ENCODE data around the gene ADD1. TPM values are rescaled to one million over a fixed set of nuclear protein-coding genes. Genes with fewer than 3 reads are reported as not detected.

ADD1 gene
- total RNA-seq, 1 donor from 2014 or later = 276 TPM

DNA sequence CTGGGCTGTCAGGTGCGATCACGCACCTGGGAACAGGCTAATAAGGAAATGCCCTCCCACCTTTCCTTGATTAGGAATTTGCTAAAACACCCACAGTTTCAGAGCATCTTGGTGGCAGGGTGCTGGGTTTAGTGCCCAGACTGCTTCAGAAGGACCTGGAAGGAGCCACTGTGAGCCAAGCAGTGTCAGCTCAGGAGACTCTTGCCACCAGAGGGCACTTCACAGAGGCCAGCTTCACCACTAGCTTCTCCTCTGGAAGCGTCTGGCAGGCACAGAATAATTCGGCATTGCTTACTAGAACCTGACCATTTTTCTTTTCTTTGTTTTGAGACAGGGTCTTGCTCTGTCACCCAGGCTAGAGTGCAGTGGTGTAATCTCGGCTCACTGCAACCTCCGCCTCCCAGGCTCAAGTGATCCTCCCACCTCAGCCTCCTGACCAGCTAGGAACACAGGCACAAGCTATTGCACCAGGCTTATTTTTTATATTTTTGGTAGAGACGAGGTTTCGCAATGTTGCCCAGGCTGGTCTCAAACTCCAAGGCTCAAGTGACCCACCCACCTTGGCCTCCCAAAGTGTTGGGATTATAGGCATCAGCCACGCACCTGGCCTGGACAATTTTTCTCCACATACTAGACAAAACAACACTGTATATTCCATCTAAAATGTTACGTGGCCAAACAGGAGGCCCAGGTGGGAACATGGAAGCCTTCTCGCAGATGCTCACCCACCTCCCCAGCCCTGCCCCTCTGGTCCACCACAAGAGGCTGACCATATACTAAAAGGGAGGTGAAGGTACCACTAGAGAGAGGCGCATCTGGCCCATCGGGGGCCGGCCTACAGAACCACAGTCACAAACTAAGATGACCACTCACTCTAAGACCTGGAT is 105.5 kb downstream of the ADD1 start:
- Mint-ChIP-seq H3K27me3 (ENCODE audit: unreplicated experiment) (peaks cover 7% of the 10 kb centered on the region), H3K9me3 (ENCODE audit: unreplicated experiment) (peaks cover 4% of the 10 kb centered on the region), H3K27ac (ENCODE audit: unreplicated experiment) (no peak overlapping the region), H3K4me1 (ENCODE audit: low read depth, unreplicated experiment) (no peaks in the 10 kb centered on the region), H3K36me3 (ENCODE audit: unreplicated experiment) (peaks cover 3% of the 10 kb centered on the region), H3K4me3 (ENCODE audit: unreplicated experiment) (no peak overlapping the region)
- TF ChIP-seq, protein P1, sequence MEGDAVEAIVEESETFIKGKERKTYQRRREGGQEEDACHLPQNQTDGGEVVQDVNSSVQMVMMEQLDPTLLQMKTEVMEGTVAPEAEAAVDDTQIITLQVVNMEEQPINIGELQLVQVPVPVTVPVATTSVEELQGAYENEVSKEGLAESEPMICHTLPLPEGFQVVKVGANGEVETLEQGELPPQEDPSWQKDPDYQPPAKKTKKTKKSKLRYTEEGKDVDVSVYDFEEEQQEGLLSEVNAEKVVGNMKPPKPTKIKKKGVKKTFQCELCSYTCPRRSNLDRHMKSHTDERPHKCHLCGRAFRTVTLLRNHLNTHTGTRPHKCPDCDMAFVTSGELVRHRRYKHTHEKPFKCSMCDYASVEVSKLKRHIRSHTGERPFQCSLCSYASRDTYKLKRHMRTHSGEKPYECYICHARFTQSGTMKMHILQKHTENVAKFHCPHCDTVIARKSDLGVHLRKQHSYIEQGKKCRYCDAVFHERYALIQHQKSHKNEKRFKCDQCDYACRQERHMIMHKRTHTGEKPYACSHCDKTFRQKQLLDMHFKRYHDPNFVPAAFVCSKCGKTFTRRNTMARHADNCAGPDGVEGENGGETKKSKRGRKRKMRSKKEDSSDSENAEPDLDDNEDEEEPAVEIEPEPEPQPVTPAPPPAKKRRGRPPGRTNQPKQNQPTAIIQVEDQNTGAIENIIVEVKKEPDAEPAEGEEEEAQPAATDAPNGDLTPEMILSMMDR (IDR thresholded peaks at IDR 0.05; ENCODE audit: partially characterized antibody, unreplicated experiment) = no peak
- DNase-seq = no peak

DNA sequence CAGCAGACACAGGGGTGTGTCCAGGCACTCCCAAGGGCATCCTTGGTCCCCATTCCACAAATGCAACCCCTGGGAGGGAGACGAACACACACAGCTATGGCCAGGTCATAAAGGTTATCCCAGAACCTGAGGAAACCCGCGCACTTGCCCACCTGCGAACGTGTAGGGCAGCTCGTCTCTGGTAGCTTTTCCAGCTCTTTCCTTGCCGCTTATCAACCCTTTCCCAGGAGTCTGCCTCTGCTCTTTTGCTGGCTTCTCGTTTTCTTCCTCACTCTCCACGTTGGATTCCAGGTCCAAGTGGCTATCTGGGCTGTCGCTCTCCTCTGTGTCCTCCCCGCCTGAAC is 106.1 kb downstream of the ADD1 start:
- H3K4me1 Mint-ChIP-seq (ENCODE audit: low read depth, unreplicated experiment) = no peaks in the 10 kb centered on the region
- DNase-seq = no peak
- no peak overlapping the region for H3K4me3 Mint-ChIP-seq (ENCODE audit: unreplicated experiment)
- H3K9me3 Mint-ChIP-seq (ENCODE audit: unreplicated experiment) = peaks cover 4% of the 10 kb centered on the region
- H3K36me3 Mint-ChIP-seq (ENCODE audit: unreplicated experiment) = peaks cover 3% of the 10 kb centered on the region
- H3K27me3 Mint-ChIP-seq (ENCODE audit: unreplicated experiment) = peaks cover 7% of the 10 kb centered on the region
- no peak overlapping the region for H3K27ac Mint-ChIP-seq (ENCODE audit: unreplicated experiment)
- TF ChIP-seq, protein P1 (IDR thresholded peaks at IDR 0.05; ENCODE audit: partially characterized antibody, unreplicated experiment) = no peak

DNA sequence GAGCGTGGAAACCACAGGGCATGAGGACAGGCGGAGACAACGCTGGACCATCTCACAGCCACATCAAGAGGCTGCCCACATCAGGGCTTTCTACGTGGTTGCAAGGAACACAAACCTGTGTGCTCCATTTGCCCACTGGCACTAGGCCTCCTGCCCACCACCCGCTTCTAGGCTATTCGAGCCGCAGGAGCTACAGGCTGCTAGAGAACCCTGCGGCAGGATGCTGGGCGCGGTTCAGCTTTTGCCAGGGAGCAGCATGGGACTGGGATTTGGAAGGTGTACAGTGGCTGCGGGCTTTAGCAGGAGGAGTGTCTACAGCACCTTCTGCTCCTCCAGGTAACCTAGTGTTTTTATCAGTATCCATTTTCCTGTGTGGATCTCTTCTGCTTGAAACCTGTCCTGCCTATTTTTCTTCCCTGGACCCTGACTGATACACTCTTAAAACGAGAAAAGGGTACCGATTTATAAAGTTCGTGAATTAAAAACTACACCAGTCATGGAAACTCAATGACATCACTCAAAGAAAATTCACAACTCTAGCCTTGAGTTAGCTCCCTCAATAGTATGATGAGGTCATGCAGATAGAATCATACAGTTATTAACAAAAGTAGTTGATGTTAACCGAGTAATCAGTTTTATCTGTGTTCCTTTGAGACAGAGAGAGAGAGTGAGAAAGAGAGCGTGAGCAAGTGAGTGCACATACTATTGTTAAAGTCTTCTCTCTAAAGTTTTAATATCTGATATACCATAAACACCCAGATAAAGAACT is 106.8 kb downstream of the ADD1 start:
- Mint-ChIP-seq H3K4me3 (ENCODE audit: unreplicated experiment) (no peak overlapping the region), H3K36me3 (ENCODE audit: unreplicated experiment) (peaks cover 3% of the 10 kb centered on the region), H3K9me3 (ENCODE audit: unreplicated experiment) (peaks cover 4% of the 10 kb centered on the region), H3K27me3 (ENCODE audit: unreplicated experiment) (peaks cover 7% of the 10 kb centered on the region), H3K27ac (ENCODE audit: unreplicated experiment) (no peak overlapping the region), H3K4me1 (ENCODE audit: low read depth, unreplicated experiment) (no peaks in the 10 kb centered on the region)
- TF ChIP-seq, protein P1 (IDR thresholded peaks at IDR 0.05; ENCODE audit: partially characterized antibody, unreplicated experiment) = no peak
- DNase-seq = no peak

DNA sequence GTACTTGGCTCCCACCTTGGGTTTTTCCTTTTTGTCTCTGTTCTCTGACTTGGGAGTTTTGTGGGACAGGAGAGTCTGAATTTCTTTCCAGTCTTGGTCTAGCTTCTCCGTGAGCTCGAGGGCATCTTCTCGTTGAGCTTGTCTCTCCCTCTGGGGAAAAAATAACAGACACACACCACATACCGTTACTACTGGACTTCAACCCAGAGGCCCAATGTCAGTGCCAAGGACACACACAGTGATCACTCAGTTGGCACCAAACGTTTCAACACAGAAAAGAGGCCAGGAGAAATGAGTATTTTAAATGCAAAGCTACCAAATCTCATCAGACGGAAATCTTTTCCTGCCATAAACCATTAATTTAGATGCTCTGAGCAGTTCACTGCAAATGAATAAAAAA is 109.9 kb downstream of the ADD1 start:
- peaks cover 5% of the 10 kb centered on the region for H3K9me3 Mint-ChIP-seq (ENCODE audit: unreplicated experiment)
- no peak overlapping the region for H3K27ac Mint-ChIP-seq (ENCODE audit: unreplicated experiment)
- no peak for DNase-seq
- H3K27me3 Mint-ChIP-seq (ENCODE audit: unreplicated experiment) = peaks cover 7% of the 10 kb centered on the region
- TF ChIP-seq, protein P1 (IDR thresholded peaks at IDR 0.05; ENCODE audit: partially characterized antibody, unreplicated experiment) = no peak
- peaks cover 6% of the 10 kb centered on the region for H3K4me1 Mint-ChIP-seq (ENCODE audit: low read depth, unreplicated experiment)
- no peak overlapping the region for H3K4me3 Mint-ChIP-seq (ENCODE audit: unreplicated experiment)
- H3K36me3 Mint-ChIP-seq (ENCODE audit: unreplicated experiment) = no peaks in the 10 kb centered on the region
